Sigmoid colon (tissue), 4 donors: ENCODE results near the gene TTC9B.

Experiments
- EP300 ChIP-seq, 4 donors: sonication (generic); formaldehyde crosslinking; IDR thresholded peaks; one replicate each; pipeline ENCODE4 v1.6.1; 2017; ENCODE audit warnings: antibody characterized with exemption in 4 of 4
- POLR2AphosphoS5 ChIP-seq, 4 donors: sonication (generic); formaldehyde crosslinking; IDR thresholded peaks; one replicate each; pipeline ENCODE4 v1.6.1; 2017; ENCODE audit warnings: antibody characterized with exemption in 4 of 4
- TF ChIP-seq, protein P1 (sequence below), 4 experiments: fragments of 450-650 bp in 3 of 4; fragments of 200-600 bp in 1 of 4; IDR thresholded peaks; one replicate each; pipeline ENCODE4 v1.5.1; 2016 to 2019; ENCODE audit warnings: antibody characterized with exemption in 4 of 4, mild to moderate bottlenecking in 3 of 4, moderate library complexity in 2 of 4

DNA sequence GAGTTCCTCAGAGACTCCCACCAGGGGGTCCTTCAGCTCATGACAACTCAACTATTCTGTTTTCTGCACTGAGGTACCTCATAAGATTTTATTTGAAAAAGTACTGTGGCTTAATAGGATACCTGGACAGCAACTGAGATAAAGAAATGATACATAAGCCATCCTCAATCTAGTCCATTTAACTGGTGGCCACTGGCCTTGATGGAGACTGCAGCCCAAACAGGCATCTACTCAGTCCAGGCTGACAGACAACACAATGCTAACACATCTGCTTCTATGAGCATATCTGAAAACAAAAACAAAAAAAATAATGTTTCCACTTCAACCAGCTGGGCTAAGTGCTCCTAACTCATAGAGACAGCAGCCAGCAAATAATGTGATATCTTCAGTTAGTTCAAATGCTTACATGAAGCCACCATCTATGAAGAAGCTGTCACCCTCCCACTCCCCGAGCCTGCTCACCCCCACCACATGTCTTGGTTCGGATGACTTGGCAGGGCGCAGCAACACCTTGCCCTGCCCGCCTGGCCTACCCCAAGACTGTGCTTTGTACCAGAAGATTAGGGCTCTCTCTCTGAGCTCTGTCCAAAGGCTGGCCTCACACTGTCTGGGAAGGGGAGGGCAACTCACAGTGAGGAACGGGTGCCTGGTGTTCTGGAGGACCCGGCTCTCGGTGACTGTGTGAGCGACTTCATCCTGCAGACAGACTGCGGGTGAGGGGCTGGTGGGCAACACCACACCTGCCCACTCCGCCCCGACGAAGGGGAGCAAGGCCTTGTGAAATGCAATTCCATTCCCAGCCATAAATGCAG lies 21.4 kb upstream of the TTC9B start:
- TF ChIP-seq, protein P1, sequence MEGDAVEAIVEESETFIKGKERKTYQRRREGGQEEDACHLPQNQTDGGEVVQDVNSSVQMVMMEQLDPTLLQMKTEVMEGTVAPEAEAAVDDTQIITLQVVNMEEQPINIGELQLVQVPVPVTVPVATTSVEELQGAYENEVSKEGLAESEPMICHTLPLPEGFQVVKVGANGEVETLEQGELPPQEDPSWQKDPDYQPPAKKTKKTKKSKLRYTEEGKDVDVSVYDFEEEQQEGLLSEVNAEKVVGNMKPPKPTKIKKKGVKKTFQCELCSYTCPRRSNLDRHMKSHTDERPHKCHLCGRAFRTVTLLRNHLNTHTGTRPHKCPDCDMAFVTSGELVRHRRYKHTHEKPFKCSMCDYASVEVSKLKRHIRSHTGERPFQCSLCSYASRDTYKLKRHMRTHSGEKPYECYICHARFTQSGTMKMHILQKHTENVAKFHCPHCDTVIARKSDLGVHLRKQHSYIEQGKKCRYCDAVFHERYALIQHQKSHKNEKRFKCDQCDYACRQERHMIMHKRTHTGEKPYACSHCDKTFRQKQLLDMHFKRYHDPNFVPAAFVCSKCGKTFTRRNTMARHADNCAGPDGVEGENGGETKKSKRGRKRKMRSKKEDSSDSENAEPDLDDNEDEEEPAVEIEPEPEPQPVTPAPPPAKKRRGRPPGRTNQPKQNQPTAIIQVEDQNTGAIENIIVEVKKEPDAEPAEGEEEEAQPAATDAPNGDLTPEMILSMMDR (IDR thresholded peaks at IDR 0.05) = no peak
- TF ChIP-seq POLR2AphosphoS5 (IDR thresholded peaks at IDR 0.05) (no peak), EP300 (IDR thresholded peaks at IDR 0.05) (no peak)
